ENCODE data around the gene RPL18. TPM values are rescaled to one million over a fixed set of nuclear protein-coding genes. Genes with fewer than 3 reads are reported as not detected.

Gene RPL18
- total RNA-seq, 1 experiment from 2014 or later, result 1,618 TPM

DNA sequence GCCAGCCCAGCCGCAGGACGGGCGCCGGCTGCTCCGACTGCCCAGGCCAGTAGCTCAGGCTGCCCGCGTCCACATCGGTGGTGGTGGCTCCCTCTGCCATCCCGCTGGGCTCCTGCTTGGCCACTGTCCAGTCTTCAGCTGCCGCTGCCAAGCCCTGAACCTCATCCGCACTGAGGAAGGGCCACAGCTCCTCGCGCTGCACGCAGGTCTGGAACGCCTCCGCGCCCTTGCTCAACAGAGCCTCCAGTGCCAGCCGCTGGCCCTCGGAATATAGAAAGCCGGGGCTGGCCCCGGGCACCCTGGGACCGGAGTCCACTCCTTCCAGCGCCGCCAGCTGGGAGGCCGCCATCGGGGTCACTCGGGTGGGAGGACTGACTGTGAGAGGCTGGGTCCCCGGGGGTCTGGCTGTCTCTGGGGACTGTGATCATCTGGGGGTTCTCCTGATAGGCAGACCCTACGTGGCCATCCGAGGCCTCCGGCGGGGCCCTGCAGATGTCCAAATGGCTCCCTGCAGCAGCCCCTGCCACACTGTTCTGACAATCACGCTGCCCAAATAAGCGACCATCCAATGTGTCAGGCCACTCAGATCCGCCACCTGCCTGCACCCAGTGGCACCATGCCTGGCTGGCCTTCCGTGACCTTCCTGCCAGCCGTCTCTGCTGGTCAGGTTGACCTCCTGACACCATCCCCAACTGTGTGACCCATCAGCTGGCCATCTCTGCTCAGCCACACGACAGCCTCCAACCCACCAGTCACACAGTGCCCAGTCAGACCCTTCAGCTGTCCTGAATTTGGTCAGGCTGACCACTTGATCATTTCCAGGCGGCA lies 5.7 kb downstream of the RPL18 start:
- Histone ChIP-seq H3K4me1 (replicated peaks; ENCODE audit: insufficient read depth) (peaks cover 42% of the 10 kb centered on the region), H3F3A (ENCODE audit: insufficient read depth, low read depth) (peaks cover 61% of the 10 kb centered on the region), H3K36me3 (ENCODE audit: low read depth) (peaks cover 31% of the 10 kb centered on the region), H3K27ac (no peak overlapping the region), H4K20me1 (ENCODE audit: insufficient read depth) (peaks cover 32% of the 10 kb centered on the region), H3K4me3 (no peak overlapping the region), H2AFZ (no peak overlapping the region), H3K4me2 (peak overlapping the region; percentile 94; the same call in 1 of the 2 replicates), H3K9me2 (ENCODE audit: insufficient read depth) (no peaks in the 10 kb centered on the region), H3K9me3 (ENCODE audit: insufficient read depth, low read depth) (no peaks in the 10 kb centered on the region), H3K27me3 (ENCODE audit: insufficient read depth, low read depth) (no peaks in the 10 kb centered on the region), H3K79me2 (ENCODE audit: low read depth) (peaks cover 31% of the 10 kb centered on the region)
- intact Hi-C loops (cut with micrococcal nuclease; ENCODE audit: unreplicated experiment), result no loop called here
- BruUV-seq (replicated peaks), result no TSS peak
- DNase-seq, result no peak
- CTCF ChIA-PET, result no interaction called here
- TF ChIP-seq, protein P1, sequence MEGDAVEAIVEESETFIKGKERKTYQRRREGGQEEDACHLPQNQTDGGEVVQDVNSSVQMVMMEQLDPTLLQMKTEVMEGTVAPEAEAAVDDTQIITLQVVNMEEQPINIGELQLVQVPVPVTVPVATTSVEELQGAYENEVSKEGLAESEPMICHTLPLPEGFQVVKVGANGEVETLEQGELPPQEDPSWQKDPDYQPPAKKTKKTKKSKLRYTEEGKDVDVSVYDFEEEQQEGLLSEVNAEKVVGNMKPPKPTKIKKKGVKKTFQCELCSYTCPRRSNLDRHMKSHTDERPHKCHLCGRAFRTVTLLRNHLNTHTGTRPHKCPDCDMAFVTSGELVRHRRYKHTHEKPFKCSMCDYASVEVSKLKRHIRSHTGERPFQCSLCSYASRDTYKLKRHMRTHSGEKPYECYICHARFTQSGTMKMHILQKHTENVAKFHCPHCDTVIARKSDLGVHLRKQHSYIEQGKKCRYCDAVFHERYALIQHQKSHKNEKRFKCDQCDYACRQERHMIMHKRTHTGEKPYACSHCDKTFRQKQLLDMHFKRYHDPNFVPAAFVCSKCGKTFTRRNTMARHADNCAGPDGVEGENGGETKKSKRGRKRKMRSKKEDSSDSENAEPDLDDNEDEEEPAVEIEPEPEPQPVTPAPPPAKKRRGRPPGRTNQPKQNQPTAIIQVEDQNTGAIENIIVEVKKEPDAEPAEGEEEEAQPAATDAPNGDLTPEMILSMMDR (conservative IDR thresholded peaks at IDR 0.05), result no peak
- no peak for TF ChIP-seq EZH2 (IDR thresholded peaks at IDR 0.05; ENCODE audit: low read depth)
- POLR2A ChIA-PET (ENCODE audit: unreplicated experiment), result no interaction called here

DNA sequence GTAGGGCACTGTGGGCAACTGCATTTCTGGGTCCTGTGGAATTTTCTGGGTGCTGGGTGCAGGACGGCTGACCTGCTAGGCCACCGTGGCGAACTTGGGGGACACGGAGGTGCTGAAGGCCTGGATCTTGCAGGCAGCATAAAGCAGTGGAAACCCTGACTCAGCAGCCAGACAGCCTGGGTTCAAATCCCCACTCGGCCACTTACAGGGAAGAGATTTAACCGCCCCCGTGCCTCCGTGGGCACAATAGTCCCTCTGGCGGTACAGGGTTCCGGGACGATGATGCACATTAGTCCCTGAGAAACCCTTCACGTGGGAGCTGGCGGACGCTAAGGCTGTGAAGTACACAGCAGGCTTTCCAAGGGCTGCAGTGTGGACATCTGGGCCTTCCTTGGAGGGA lies 7.1 kb downstream of the RPL18 start:
- ChIA-PET CTCF (no interaction called here), POLR2A (ENCODE audit: unreplicated experiment) (no interaction called here)
- BruUV-seq (replicated peaks), result no TSS peak
- Histone ChIP-seq H3F3A (ENCODE audit: insufficient read depth, low read depth) (peaks cover 51% of the 10 kb centered on the region), H3K27ac (no peak overlapping the region), H3K27me3 (ENCODE audit: insufficient read depth, low read depth) (no peaks in the 10 kb centered on the region), H3K36me3 (ENCODE audit: low read depth) (peaks cover 17% of the 10 kb centered on the region; the same call in 1 of the 2 replicates), H3K4me3 (no peak overlapping the region), H3K9me3 (ENCODE audit: insufficient read depth, low read depth) (no peaks in the 10 kb centered on the region), H2AFZ (no peak overlapping the region), H3K9me2 (ENCODE audit: insufficient read depth) (no peaks in the 10 kb centered on the region), H3K79me2 (ENCODE audit: low read depth) (peaks cover 18% of the 10 kb centered on the region), H4K20me1 (ENCODE audit: insufficient read depth) (peaks cover 18% of the 10 kb centered on the region), H3K4me1 (replicated peaks; ENCODE audit: insufficient read depth) (peaks cover 32% of the 10 kb centered on the region), H3K4me2 (no peak overlapping the region)
- intact Hi-C loops (cut with micrococcal nuclease; ENCODE audit: unreplicated experiment), result no loop called here
- no peak for DNase-seq
- TF ChIP-seq, protein P1 (conservative IDR thresholded peaks at IDR 0.05), result no peak
- no peak for TF ChIP-seq EZH2 (IDR thresholded peaks at IDR 0.05; ENCODE audit: low read depth)

DNA sequence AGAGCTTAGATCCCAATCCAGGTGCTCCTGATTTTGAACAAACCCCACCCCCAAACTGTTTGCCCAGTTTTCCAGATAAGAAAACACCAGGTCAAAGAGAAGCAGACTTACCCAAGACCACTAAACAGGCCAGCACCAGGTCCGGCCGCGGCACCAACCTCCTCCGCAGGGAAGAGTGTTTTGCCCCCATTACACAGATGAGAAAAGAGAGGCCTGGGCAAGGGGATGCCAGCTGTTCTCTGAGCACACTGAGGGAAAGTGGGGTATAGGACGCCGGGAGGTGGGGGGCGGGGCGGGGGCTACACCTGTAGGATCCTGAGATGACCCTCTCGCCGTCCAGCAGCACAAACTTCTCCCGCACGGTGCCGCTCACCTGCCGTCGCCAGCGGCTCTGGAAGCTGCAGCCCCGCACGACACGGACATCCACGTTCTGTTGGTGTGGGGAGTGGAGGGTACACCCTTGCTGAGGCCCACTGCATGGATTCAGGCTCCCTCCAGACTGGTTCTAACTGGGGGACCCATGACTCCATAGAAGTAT lies 9.3 kb downstream of the RPL18 start:
- CTCF ChIA-PET, result interaction anchor here (0.7 to 1.2 kb wide), 2 partner anchors 15 to 25 kb away, joined by 3 read pairs; no protein-coding TSS in a partner anchor
- Histone ChIP-seq H3K27me3 (ENCODE audit: insufficient read depth, low read depth) (no peaks in the 10 kb centered on the region), H3K4me3 (no peak overlapping the region), H3K4me2 (no peak overlapping the region), H3K4me1 (replicated peaks; ENCODE audit: insufficient read depth) (peaks cover 12% of the 10 kb centered on the region), H2AFZ (no peak overlapping the region), H3K79me2 (ENCODE audit: low read depth) (no peaks in the 10 kb centered on the region), H3K9me3 (ENCODE audit: insufficient read depth, low read depth) (no peaks in the 10 kb centered on the region), H3F3A (ENCODE audit: insufficient read depth, low read depth) (peaks cover 35% of the 10 kb centered on the region), H3K27ac (no peak overlapping the region), H3K36me3 (ENCODE audit: low read depth) (no peaks in the 10 kb centered on the region), H4K20me1 (ENCODE audit: insufficient read depth) (no peaks in the 10 kb centered on the region), H3K9me2 (ENCODE audit: insufficient read depth) (no peaks in the 10 kb centered on the region)
- no peak for DNase-seq
- TF ChIP-seq, protein P1 (conservative IDR thresholded peaks at IDR 0.05), result no peak
- TF ChIP-seq EZH2 (IDR thresholded peaks at IDR 0.05; ENCODE audit: low read depth), result no peak
- no TSS peak for BruUV-seq (replicated peaks)
- POLR2A ChIA-PET (ENCODE audit: unreplicated experiment), result no interaction called here
- intact Hi-C loops (cut with micrococcal nuclease; ENCODE audit: unreplicated experiment), result no loop called here

All from PC-9 (cell line).